HepG2 (cell line): ENCODE results near the gene CA4. TPM values are rescaled to one million over a fixed set of nuclear protein-coding genes. Genes with fewer than 3 reads are reported as not detected.

ENCODE experiments used
- BCL6 ChIP-seq: IDR thresholded peaks from 2 replicates; pipeline ENCODE4 v1.6.1; 2016; ENCODE audit warnings: missing genetic modification reagents, missing compliant biosample characterization
- ELF3 ChIP-seq: IDR thresholded peaks from 2 replicates; pipeline ENCODE4 v1.6.1; 2016; ENCODE audit warnings: missing genetic modification reagents, missing compliant biosample characterization
- FOXA1 ChIP-seq, 2 experiments: fragments of 450-650 bp in 1 of 2; sonication (generic) in 1 of 2; formaldehyde crosslinking in 1 of 2; IDR thresholded peaks; 2 replicates each; pipeline versions ENCODE4 v1.4.0 to v1.6.1; 2016 to 2020; ENCODE audit warnings: missing genetic modification reagents in 1 of 2
- HDAC2 ChIP-seq: sonication (generic); formaldehyde crosslinking; IDR thresholded peaks from 2 replicates; pipeline ENCODE4 v1.4.0; 2020; ENCODE audit warnings: missing genetic modification reagents
- HOXA3 ChIP-seq: sonication (generic); formaldehyde crosslinking; IDR thresholded peaks from 2 replicates; pipeline ENCODE4 v1.5.0; 2020; ENCODE audit warnings: missing genetic modification reagents
- HOXA5 ChIP-seq: sonication (generic); formaldehyde crosslinking; IDR thresholded peaks from 2 replicates; pipeline ENCODE4 v1.4.0; 2020; ENCODE audit warnings: missing genetic modification reagents
- IKZF4 ChIP-seq: sonication (generic); formaldehyde crosslinking; IDR thresholded peaks from 2 replicates; pipeline ENCODE4 v1.5.1; 2020; ENCODE audit warnings: borderline replicate concordance, mild to moderate bottlenecking, low read depth, missing genetic modification reagents; ENCODE audit errors: not compliant biosample characterization
- KDM1A ChIP-seq: IDR thresholded peaks from 2 replicates; pipeline ENCODE4 v1.6.1; 2016; ENCODE audit warnings: missing compliant biosample characterization
- KLF6 ChIP-seq: IDR thresholded peaks from 2 replicates; pipeline ENCODE4 v1.8.0; 2016; ENCODE audit warnings: missing biosample characterization, missing genetic modification reagents
- MYNN ChIP-seq: sonication (generic); formaldehyde crosslinking; IDR thresholded peaks from 2 replicates; pipeline ENCODE4 v1.4.0; 2020; ENCODE audit warnings: mild to moderate bottlenecking, low read depth, missing genetic modification reagents
- NONO ChIP-seq, 2 experiments: fragments of 450-650 bp in 1 of 2; sonication (generic) in 1 of 2; formaldehyde crosslinking in 1 of 2; IDR thresholded peaks in 1 of 2; conservative IDR thresholded peaks in 1 of 2; 2 replicates each; pipeline versions ENCODE4 v1.6.1 to v1.8.0; 2017 to 2022; ENCODE audit warnings: mild to moderate bottlenecking in 1 of 2, missing genetic modification reagents in 1 of 2, moderate library complexity in 1 of 2
- NR2F1 ChIP-seq, 2 experiments: fragments of 450-650 bp in 1 of 2; formaldehyde crosslinking in 1 of 2; IDR thresholded peaks; 2 replicates each; pipeline versions ENCODE4 v1.5.0 to v1.6.1; 2016 to 2020; ENCODE audit warnings: mild to moderate bottlenecking in 1 of 2, missing compliant biosample characterization in 1 of 2, missing genetic modification reagents in 1 of 2, moderate library complexity in 1 of 2
- NR2F6 ChIP-seq, 2 experiments: IDR thresholded peaks; 2 replicates each; pipeline ENCODE4 v1.6.1; 2016; ENCODE audit warnings: antibody characterized with exemption in 1 of 2, mild to moderate bottlenecking in 1 of 2
- PHF21A ChIP-seq: sonication (generic); formaldehyde crosslinking; IDR thresholded peaks from 2 replicates; pipeline ENCODE4 v1.5.0; 2020; ENCODE audit warnings: mild to moderate bottlenecking, missing genetic modification reagents
- POLR2AphosphoS5 ChIP-seq: IDR thresholded peaks from 2 replicates; pipeline ENCODE4 v1.6.1; 2012; ENCODE audit warnings: low read depth, low read length
- RXRA ChIP-seq: sonication (generic); formaldehyde crosslinking; IDR thresholded peaks from 2 replicates; pipeline ENCODE4 v1.5.1; 2020; ENCODE audit warnings: missing genetic modification reagents
- YEATS4 ChIP-seq: sonication (generic); formaldehyde crosslinking; IDR thresholded peaks from 2 replicates; pipeline ENCODE4 v1.4.0; 2020; ENCODE audit warnings: missing genetic modification reagents, borderline replicate concordance
- ZNF350 ChIP-seq: sonication (generic); formaldehyde crosslinking; IDR thresholded peaks from 2 replicates; pipeline ENCODE4 v1.4.0; 2020; ENCODE audit warnings: mild to moderate bottlenecking, low read depth, missing genetic modification reagents, borderline replicate concordance
- ZNF550 ChIP-seq: sonication (generic); formaldehyde crosslinking; IDR thresholded peaks from 2 replicates; pipeline ENCODE4 v1.4.0; 2020; ENCODE audit warnings: mild to moderate bottlenecking, missing genetic modification reagents, borderline replicate concordance
- ZSCAN21 ChIP-seq: sonication (generic); formaldehyde crosslinking; IDR thresholded peaks from 2 replicates; pipeline ENCODE4 v1.8.0; 2022; ENCODE audit warnings: mild to moderate bottlenecking, missing genetic modification reagents, moderate library complexity, borderline replicate concordance
- polyA plus RNA-seq, 8 experiments: library from polyadenylated mRNA; depleted of rRNA in 3 of 8; stranded (reverse) in 7 of 8; unstranded in 1 of 8; fragments of >200 nt; fragmentation: Illumina TruSeq in 4 of 8; extraction: Trizol in 4 of 8; gene quantifications; 2 replicates each; pipeline versions ENCODE4 v1.2.1 to v1.2.3, GENCODE V29; 2011 to 2016; ENCODE audit warnings: low read depth in 4 of 8, missing spikeins in 1 of 8, mixed read lengths in 1 of 8; ENCODE audit not compliant: insufficient read depth in 1 of 8
- total RNA-seq, 5 experiments: library from RNA; depleted of rRNA; stranded (reverse); fragments of >200 nt; fragmentation: Illumina TruSeq; extraction: Trizol; gene quantifications; 2 replicates each; pipeline ENCODE4 v1.2.3, GENCODE V29; 2016; ENCODE audit warnings: low read depth in 1 of 5
- TF ChIP-seq, protein P1 (sequence below): sonication (generic); formaldehyde crosslinking; IDR thresholded peaks from 2 replicates; pipeline ENCODE4 v1.4.0; 2020; ENCODE audit warnings: mild to moderate bottlenecking, low read depth, missing genetic modification reagents
- TF ChIP-seq, protein P2 (sequence below): IDR thresholded peaks from 2 replicates; pipeline ENCODE4 v1.6.1; 2016; ENCODE audit warnings: low read depth, control low read depth
- TF ChIP-seq, protein P3 (sequence below): sonication (generic); formaldehyde crosslinking; IDR thresholded peaks from 2 replicates; pipeline ENCODE4 v1.8.1; 2023; ENCODE audit warnings: mild to moderate bottlenecking, missing genetic modification reagents
- TF ChIP-seq, protein P4 (sequence below): sonication (generic); formaldehyde crosslinking; IDR thresholded peaks from 2 replicates; pipeline ENCODE4 v1.5.0; 2020; ENCODE audit warnings: mild to moderate bottlenecking, missing genetic modification reagents

The CA4 gene
- total and polyA plus RNA-seq, 2 of the 13 experiments (the other 11 are each of a cell fraction or from before 2014, with no cell fraction given) = not detected

DNA sequence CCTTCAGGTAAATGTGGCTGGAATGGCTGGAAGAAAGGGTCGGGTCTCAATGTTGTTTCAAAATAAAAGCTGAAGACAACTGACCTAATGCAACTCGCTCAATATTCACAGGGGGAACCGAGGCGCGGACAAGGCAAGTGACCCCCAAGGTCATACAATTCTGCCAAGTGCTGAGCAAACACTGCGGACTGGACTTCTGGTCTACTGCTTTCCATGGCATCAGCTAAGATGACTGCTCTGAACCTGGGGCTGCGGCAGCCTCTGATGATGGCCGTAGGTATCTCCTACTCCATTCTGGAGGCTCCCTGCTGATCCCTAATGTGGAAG, 21.9 kb downstream of the CA4 start (continued):
- TF ChIP-seq PHF21A = no peak
- no peak for TF ChIP-seq ELF3 (CRISPR knock-in tag)
- peak; percentile 33; the same call in 1 of the 2 replicates for TF ChIP-seq HOXA3 (CRISPR knock-in tag)
- TF ChIP-seq HOXA5 (CRISPR knock-in tag) = 0 out of 2 replicates have a peak, but pooled peaks have one; percentile 22
- TF ChIP-seq ZNF350 (CRISPR knock-in tag) = peak; percentile 38; the same call in 1 of the 2 replicates
- peak; percentile 13; the same call in 1 of the 2 replicates for TF ChIP-seq HDAC2 (CRISPR knock-in tag)
- no peak for TF ChIP-seq IKZF4
- TF ChIP-seq RXRA (CRISPR knock-in tag) = peak; percentile 50; the same call in 1 of the 2 replicates
- TF ChIP-seq MYNN = peak; percentile 98
- 0 out of 2 replicates have a peak, but pooled peaks have one; percentile 38 for TF ChIP-seq ZSCAN21 (CRISPR knock-in tag)
- TF ChIP-seq BCL6 = 0 out of 2 replicates have a peak, but pooled peaks have one; percentile 10
- TF ChIP-seq, protein P1, sequence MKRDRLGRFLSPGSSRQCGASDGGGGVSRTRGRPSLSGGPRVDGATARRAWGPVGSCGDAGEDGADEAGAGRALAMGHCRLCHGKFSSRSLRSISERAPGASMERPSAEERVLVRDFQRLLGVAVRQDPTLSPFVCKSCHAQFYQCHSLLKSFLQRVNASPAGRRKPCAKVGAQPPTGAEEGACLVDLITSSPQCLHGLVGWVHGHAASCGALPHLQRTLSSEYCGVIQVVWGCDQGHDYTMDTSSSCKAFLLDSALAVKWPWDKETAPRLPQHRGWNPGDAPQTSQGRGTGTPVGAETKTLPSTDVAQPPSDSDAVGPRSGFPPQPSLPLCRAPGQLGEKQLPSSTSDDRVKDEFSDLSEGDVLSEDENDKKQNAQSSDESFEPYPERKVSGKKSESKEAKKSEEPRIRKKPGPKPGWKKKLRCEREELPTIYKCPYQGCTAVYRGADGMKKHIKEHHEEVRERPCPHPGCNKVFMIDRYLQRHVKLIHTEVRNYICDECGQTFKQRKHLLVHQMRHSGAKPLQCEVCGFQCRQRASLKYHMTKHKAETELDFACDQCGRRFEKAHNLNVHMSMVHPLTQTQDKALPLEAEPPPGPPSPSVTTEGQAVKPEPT (CRISPR knock-in tag) = no peak
- TF ChIP-seq, protein P2, sequence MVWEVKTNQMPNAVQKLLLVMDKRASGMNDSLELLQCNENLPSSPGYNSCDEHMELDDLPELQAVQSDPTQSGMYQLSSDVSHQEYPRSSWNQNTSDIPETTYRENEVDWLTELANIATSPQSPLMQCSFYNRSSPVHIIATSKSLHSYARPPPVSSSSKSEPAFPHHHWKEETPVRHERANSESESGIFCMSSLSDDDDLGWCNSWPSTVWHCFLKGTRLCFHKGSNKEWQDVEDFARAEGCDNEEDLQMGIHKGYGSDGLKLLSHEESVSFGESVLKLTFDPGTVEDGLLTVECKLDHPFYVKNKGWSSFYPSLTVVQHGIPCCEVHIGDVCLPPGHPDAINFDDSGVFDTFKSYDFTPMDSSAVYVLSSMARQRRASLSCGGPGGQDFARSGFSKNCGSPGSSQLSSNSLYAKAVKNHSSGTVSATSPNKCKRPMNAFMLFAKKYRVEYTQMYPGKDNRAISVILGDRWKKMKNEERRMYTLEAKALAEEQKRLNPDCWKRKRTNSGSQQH (CRISPR knock-in tag) = 0 out of 2 replicates have a peak, but pooled peaks have one; percentile 20
- TF ChIP-seq, protein P3, sequence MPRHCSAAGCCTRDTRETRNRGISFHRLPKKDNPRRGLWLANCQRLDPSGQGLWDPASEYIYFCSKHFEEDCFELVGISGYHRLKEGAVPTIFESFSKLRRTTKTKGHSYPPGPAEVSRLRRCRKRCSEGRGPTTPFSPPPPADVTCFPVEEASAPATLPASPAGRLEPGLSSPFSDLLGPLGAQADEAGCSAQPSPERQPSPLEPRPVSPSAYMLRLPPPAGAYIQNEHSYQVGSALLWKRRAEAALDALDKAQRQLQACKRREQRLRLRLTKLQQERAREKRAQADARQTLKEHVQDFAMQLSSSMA (CRISPR knock-in tag) = no peak
- no peak for TF ChIP-seq NONO (IDR thresholded peaks at IDR 0.05)
- TF ChIP-seq NONO (CRISPR knock-in tag; conservative IDR thresholded peaks at IDR 0.05) = no peak
- peak; percentile 16 to 50; a peak in 1 of 4 replicates for TF ChIP-seq NR2F1 (CRISPR knock-in tag; IDR thresholded peaks at IDR 0.05)
- peak; percentile 16; the same call in 1 of the 2 replicates for TF ChIP-seq KDM1A (CRISPR knock-in tag)
- no peak for TF ChIP-seq KLF6 (CRISPR knock-in tag)
- peak; percentile 73 for TF ChIP-seq NR2F6 (IDR thresholded peaks at IDR 0.05)
- peak; percentile 74; the same call in 1 of the 2 replicates for TF ChIP-seq NR2F6 (CRISPR knock-in tag; IDR thresholded peaks at IDR 0.05)
- TF ChIP-seq YEATS4 (CRISPR knock-in tag) = no peak
- TF ChIP-seq POLR2AphosphoS5 = no peak
- TF ChIP-seq ZNF550 (CRISPR knock-in tag) = no peak
- TF ChIP-seq, protein P4, sequence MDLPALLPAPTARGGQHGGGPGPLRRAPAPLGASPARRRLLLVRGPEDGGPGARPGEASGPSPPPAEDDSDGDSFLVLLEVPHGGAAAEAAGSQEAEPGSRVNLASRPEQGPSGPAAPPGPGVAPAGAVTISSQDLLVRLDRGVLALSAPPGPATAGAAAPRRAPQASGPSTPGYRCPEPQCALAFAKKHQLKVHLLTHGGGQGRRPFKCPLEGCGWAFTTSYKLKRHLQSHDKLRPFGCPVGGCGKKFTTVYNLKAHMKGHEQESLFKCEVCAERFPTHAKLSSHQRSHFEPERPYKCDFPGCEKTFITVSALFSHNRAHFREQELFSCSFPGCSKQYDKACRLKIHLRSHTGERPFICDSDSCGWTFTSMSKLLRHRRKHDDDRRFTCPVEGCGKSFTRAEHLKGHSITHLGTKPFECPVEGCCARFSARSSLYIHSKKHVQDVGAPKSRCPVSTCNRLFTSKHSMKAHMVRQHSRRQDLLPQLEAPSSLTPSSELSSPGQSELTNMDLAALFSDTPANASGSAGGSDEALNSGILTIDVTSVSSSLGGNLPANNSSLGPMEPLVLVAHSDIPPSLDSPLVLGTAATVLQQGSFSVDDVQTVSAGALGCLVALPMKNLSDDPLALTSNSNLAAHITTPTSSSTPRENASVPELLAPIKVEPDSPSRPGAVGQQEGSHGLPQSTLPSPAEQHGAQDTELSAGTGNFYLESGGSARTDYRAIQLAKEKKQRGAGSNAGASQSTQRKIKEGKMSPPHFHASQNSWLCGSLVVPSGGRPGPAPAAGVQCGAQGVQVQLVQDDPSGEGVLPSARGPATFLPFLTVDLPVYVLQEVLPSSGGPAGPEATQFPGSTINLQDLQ (CRISPR knock-in tag) = no peak
- no peak for TF ChIP-seq FOXA1 (IDR thresholded peaks at IDR 0.05)
- 0 out of 2 replicates have a peak, but pooled peaks have one; percentile 43 for TF ChIP-seq FOXA1 (CRISPR knock-in tag; IDR thresholded peaks at IDR 0.05)
